CD4-positive, alpha-beta T cell treated with Interleukin-4 for 1 hour (primary cell): ENCODE data around the gene HMMR.
"Not testable (repeated sequence)": the region's sequence is repeated elsewhere in the genome, so short reads cannot be mapped to it uniquely, and the experiment has no call there.

Experiments
- DNase-seq, 2 donors: peaks; one replicate each; pipeline ENCODE4 v3.0.0-alpha.2; 2020 to 2022

HMMR gene

GRCh38 chr5:163506726-163507125 lies 46.3 kb downstream of the HMMR start:
- peak in 1 of 2 donors; percentile 51 for DNase-seq

GRCh38 chr5:163508753-163509152 lies 48.3 kb downstream of the HMMR start:
- DNase-seq: peak in 1 of 2 donors; percentile 6

DNA sequence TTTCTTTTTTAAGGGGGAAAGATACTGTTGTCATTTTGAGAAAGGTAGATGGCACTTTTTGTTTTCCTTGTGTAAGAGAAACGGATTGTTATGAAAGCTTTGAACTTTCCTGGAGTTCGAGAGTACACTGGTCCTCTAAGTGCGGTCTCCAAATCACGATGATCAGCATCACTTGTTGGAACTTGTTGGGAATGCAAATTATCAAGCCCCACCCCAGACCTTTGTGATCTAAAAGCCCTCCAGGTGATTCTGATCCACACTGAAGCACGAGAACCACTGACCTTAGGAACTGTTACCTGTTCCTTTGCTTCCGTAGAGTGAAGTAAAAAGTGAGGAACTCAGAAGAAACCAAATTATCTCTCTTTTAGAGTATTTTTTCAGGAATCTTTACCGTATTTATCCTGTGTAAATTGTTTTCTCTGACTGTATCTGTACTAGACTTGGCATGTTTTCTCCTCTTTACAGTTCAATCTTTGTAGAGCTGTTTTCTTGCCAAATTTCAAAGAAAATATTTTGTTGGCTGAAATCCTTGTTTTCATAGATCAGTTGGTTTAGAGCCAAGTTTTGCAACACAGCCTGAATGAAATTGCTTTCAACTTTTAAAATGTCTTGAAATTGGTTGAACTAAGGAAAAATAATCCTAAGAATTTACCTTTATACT lies 49.0 kb downstream of the HMMR start:
- no peak for DNase-seq

DNA sequence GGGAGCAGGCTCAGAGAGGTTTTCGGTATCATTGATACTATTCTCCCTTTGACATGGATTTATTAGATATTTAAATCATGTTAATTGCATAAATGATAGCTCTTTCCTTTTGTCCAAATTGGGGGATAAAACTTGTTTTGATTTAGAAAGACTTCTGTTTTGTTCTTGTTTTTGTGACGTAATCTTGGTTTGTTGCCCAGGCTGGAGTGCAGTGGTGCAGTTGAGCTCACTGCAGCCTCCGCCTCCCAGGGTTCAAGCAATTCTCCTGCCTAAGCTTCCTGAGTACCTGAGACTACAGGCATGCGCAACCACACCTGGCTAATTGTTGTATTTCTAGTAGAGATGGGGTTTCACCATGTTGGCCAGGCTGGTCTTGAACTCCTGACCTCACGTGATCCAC lies 52.1 kb downstream of the HMMR start:
- no peak for DNase-seq

GRCh38 chr5:163525096-163525495 lies 64.7 kb downstream of the HMMR start:
- DNase-seq: no peak

- no peak for DNase-seq
Observed at GRCh38 chr5:163529698-163530097, 69.3 kb downstream of the HMMR start.

DNA sequence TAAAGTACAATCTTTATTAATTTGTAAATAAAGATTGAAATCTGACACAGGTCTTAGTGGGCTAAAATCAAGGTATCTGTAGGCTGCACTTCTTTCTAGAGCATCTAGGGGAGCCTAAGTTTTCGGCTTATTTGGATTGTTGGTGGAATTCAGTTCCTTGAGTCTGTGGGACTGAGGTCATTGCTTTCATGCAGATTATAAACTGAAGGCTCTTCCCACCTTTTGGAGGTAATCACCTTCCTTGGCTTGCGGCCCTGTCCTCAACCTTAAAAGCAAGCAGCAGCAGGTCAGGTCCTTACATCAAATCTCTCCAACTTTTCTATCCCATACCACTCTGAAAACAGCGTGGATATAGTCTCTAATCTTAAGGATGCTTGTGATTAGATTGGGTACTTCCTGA lies 70.8 kb downstream of the HMMR start:
- DNase-seq: no peak

DNA sequence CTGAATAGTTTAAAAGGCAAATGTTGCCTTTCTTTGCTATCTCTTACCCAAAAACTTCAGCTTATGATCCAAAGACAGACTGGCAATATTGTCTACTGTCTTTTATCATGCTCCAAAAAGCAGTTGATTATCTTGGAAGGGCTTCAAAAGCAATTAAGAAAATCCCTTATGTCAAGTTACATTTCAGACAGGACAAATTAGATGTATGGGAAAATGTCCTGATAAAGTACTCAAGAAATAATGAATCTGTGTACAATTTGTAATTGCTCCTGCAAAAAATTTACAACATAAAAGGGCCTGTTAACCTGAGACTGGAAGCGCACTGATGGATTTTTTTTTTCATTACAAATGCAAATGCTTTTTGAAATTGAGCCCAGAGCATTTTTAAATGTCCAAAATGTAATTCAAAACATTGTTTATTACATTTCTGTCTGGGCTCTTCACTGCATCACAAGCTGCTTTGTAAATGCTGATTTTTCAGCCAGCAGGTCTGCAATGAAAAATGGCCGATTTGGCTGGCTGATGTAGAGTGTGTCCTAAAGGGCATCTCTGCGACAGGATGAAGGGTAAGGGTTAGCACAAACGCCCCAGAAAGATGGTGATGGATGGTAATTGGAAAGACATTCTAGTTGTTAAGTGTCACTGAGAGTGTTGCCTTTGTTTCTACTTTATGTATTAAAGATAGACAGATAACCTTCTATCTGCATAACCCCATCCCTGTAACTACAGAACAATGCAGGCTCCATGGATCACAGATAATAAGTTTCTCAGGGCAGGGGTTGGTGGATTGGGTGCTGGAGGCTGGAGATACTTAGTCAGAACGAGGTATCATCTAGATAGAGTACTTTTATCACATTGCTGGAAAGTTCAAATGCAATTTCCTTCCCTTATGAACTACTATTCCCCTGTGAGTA lies 72.0 kb downstream of the HMMR start:
- DNase-seq: no peak

DNA sequence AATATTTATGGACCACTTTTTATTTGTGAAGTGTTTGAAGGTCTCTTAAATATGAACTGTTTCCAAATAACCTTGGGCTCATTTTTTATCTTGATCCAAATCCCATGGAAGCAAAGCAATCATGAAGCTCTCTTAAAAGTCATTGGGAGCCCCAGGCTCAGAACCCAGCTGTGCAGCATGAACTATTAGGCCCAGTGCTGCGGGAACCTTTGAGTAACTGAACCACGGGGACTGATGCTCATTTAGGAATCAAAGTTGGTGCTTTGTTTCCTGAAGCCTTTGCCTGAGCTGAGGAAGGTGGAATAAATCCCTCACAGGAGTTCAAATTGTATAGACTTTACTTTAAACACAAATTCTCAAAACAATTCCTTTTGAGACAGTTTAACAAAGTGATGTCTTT lies 72.8 kb downstream of the HMMR start:
- no peak for DNase-seq

- DNase-seq: no peak
Observed at GRCh38 chr5:163534492-163535094, 74.2 kb downstream of the HMMR start.

- DNase-seq: no peak
Observed at GRCh38 chr5:163535290-163535689, 74.9 kb downstream of the HMMR start.

DNA sequence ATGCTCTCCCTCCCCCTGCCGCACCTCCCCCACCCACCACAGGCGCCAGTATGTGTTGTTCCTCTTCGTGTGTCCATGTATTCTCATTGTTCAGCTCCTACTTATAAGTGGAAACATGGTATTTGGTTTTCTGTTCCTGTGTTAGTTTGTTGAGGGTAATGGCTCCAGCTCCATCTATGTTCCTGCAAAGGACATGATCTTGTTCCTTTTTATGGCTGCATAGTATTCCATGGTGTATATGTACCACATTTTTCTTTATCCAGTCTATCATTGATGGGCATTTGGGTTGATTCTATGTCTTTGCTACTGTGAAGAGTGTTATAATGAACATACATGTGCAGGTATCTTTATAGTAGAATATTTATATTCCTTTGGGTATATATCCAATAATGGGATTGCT lies 76.0 kb downstream of the HMMR start:
- DNase-seq: not testable (repeated sequence)

- no peak for DNase-seq
Observed at GRCh38 chr5:163540696-163541095, 80.3 kb downstream of the HMMR start.
